Measurements from ENCODE around the gene VASP. TPM values are rescaled to one million over a fixed set of nuclear protein-coding genes. Genes with fewer than 3 reads are reported as not detected.

VASP gene
- polyA plus RNA-seq, 1 donor: 60.4 TPM

GRCh38 chr19:45497791-45498190 lies 9.5 kb upstream of the VASP start:
- H3K36me3 ChIP-seq (ENCODE audit: control insufficient read depth, insufficient read depth, low read length): no peaks in the 10 kb centered on the region
- no peak overlapping the region for H3K4me3 ChIP-seq (ENCODE audit: low read length)
- no peak for DNase-seq
- H3K9me3 ChIP-seq (ENCODE audit: control insufficient read depth, low read depth, low read length): peaks cover 18% of the 10 kb centered on the region
- no peak overlapping the region for H3K27ac ChIP-seq (ENCODE audit: low read length)
- peaks cover 26% of the 10 kb centered on the region for H3K4me1 ChIP-seq (ENCODE audit: control insufficient read depth, insufficient read depth, low read length)
- no CpG with 5 or more reads among the region's 16 CpGs for WGBS (ENCODE audit: insufficient coverage, low lambda C conversion rate)
- peaks cover 66% of the 10 kb centered on the region for H3K27me3 ChIP-seq (ENCODE audit: control insufficient read depth, insufficient read depth, low read length)

DNA sequence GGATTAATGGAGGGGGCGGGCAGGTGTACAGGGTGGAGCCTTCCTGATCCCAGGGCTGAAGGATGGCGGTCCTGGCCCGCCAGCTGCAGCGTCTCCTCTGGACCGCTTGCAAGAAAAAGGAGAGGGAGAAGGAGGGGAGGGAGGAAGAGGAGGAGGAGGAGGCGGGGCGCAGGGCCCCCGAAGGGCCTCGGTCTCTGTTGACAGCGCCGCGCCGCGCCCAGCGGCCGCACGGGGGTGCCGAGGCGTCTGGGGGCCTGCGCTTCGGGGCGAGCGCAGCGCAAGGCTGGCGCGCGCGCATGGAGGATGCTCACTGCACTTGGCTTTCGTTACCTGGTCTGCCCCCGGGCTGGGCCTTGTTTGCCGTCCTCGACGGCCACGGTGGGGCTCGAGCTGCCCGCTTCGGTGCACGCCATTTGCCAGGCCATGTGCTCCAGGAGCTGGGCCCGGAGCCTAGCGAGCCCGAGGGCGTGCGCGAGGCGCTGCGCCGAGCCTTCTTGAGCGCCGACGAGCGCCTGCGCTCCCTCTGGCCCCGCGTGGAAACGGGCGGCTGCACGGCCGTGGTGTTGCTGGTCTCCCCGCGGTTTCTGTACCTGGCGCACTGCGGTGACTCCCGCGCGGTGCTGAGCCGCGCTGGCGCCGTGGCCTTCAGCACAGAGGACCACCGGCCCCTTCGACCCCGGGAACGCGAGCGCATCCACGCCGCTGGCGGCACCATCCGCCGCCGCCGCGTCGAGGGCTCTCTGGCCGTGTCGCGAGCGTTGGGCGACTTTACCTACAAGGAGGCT lies 8.7 kb upstream of the VASP start, which contains the start of gene PPM1N:
Gene PPM1N (plus strand): TSS at position 33 of the 785 bp plus-strand sequence. CDS start 30 bp downstream, at position 63.
- DNase-seq: peak in 1 of 2 donors; percentile 56
- Histone ChIP-seq H3K27ac (ENCODE audit: low read length) (no peak within 1 kb of the TSS), H3K36me3 (ENCODE audit: control insufficient read depth, insufficient read depth, low read length) (no peaks in the 10 kb centered on the region), H3K4me1 (ENCODE audit: control insufficient read depth, insufficient read depth, low read length) (peaks cover 24% of the 10 kb centered on the region), H3K9me3 (ENCODE audit: control insufficient read depth, low read depth, low read length) (peaks cover 17% of the 10 kb centered on the region), H3K27me3 (ENCODE audit: control insufficient read depth, insufficient read depth, low read length) (peaks cover 62% of the 10 kb centered on the region), H3K4me3 (ENCODE audit: low read length) (peak within 1 kb of the TSS; percentile 30)
- no CpG with 5 or more reads among the region's 89 CpGs for WGBS (ENCODE audit: insufficient coverage, low lambda C conversion rate)

- H3K27ac ChIP-seq (ENCODE audit: low read length): no peak overlapping the region
- 12% methylated on average over 3 of the region's 37 CpGs for WGBS (ENCODE audit: insufficient coverage, low lambda C conversion rate)
- H3K4me1 ChIP-seq (ENCODE audit: control insufficient read depth, insufficient read depth, low read length): peaks cover 24% of the 10 kb centered on the region
- H3K9me3 ChIP-seq (ENCODE audit: control insufficient read depth, low read depth, low read length): peaks cover 17% of the 10 kb centered on the region
- H3K27me3 ChIP-seq (ENCODE audit: control insufficient read depth, insufficient read depth, low read length): peaks cover 59% of the 10 kb centered on the region
- H3K36me3 ChIP-seq (ENCODE audit: control insufficient read depth, insufficient read depth, low read length): no peaks in the 10 kb centered on the region
- H3K4me3 ChIP-seq (ENCODE audit: low read length): no peak overlapping the region
- peak in 1 of 2 donors; percentile 65 for DNase-seq
Observed at GRCh38 chr19:45499196-45500180, 7.8 kb upstream of the VASP start.

DNA sequence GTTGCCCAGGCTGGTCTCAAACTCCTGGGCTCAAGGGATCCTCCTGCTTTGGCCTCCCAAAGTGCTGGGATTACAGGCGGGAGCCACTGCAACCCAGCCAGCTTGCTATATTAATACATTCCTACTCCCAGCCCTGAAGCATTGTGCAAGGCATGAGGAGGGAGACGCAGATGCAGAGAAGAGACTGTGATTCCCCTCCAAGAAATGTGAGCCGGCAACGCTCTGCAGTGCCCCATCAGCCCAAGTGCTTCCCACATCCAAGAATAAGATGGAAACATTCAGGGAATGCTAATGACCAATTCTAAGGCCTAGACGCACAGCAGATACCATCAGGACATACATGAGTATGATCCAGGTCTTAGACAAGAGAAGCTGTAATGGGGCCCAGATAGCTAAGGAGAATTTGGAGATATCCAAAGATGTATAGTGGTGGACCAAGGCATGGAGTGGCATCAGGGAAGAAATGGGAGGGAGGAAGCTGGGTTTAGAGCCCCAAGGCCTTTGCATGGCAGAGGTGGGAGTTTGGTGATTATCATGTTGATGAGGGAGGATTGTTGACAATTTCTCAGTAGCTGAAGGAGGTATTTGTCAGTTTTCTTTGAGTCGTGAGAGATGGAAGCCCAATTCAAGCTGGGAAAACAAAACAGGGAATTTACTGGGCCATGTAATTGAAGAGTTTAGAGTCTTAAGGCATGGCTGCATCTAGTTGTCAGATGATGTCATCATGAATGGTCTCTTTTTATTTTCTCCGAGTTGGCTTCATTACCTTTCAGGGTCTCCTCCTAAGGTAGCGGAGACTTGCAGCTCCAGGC lies 6.2 kb upstream of the VASP start:
- H3K27ac ChIP-seq (ENCODE audit: low read length): no peak overlapping the region
- H3K27me3 ChIP-seq (ENCODE audit: control insufficient read depth, insufficient read depth, low read length): peaks cover 43% of the 10 kb centered on the region
- DNase-seq: no peak
- H3K4me1 ChIP-seq (ENCODE audit: control insufficient read depth, insufficient read depth, low read length): peaks cover 25% of the 10 kb centered on the region
- H3K4me3 ChIP-seq (ENCODE audit: low read length): no peak overlapping the region
- peaks cover 14% of the 10 kb centered on the region for H3K9me3 ChIP-seq (ENCODE audit: control insufficient read depth, low read depth, low read length)
- no peaks in the 10 kb centered on the region for H3K36me3 ChIP-seq (ENCODE audit: control insufficient read depth, insufficient read depth, low read length)
- no CpG with 5 or more reads among the region's 8 CpGs for WGBS (ENCODE audit: insufficient coverage, low lambda C conversion rate)

DNA sequence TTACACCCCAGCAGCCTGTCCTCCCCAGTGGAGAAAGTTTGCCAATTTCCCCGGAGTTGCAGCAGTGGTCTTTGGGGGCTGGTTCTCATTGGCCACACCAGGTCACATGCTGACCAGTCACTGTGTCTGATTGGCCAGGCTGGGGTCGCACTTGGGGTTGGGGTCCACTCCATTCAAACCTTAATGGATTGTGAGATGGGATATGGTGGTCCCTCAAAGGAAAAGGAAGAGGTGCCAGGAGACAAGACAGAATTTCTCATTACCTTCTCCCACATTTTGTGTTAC lies 5.6 kb upstream of the VASP start:
- Histone ChIP-seq H3K27me3 (ENCODE audit: control insufficient read depth, insufficient read depth, low read length) (peaks cover 38% of the 10 kb centered on the region), H3K27ac (ENCODE audit: low read length) (no peak overlapping the region), H3K36me3 (ENCODE audit: control insufficient read depth, insufficient read depth, low read length) (no peaks in the 10 kb centered on the region), H3K9me3 (ENCODE audit: control insufficient read depth, low read depth, low read length) (peaks cover 14% of the 10 kb centered on the region), H3K4me1 (ENCODE audit: control insufficient read depth, insufficient read depth, low read length) (peaks cover 24% of the 10 kb centered on the region), H3K4me3 (ENCODE audit: low read length) (no peak overlapping the region)
- WGBS (ENCODE audit: insufficient coverage, low lambda C conversion rate): no CpG with 5 or more reads among the region's 2 CpGs
- no peak for DNase-seq

DNA sequence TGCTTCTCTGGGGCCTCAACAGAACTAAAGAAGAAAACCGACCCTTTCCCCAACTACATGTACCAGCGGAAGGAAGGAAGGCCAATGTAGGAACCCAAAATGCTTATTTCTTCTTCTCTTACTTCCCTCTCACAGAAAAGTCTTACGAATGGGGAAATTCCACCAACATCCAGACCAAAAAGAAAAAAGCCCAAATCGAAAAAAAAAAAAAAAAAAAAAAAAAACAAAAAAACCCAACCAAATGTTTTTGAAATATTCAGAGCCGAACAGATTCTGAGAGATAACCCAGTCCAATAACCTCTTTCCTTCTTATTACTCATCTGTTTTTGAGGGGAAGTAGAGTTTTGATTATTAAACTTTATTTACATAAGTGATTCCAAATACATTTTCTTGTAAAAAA lies 5.2 kb upstream of the VASP start:
- Histone ChIP-seq H3K4me3 (ENCODE audit: low read length) (no peak overlapping the region), H3K27me3 (ENCODE audit: control insufficient read depth, insufficient read depth, low read length) (peaks cover 36% of the 10 kb centered on the region), H3K36me3 (ENCODE audit: control insufficient read depth, insufficient read depth, low read length) (no peaks in the 10 kb centered on the region), H3K4me1 (ENCODE audit: control insufficient read depth, insufficient read depth, low read length) (peaks cover 23% of the 10 kb centered on the region), H3K9me3 (ENCODE audit: control insufficient read depth, low read depth, low read length) (peaks cover 14% of the 10 kb centered on the region), H3K27ac (ENCODE audit: low read length) (no peak overlapping the region)
- no CpG with 5 or more reads among the region's 5 CpGs for WGBS (ENCODE audit: insufficient coverage, low lambda C conversion rate)
- no peak for DNase-seq

DNA sequence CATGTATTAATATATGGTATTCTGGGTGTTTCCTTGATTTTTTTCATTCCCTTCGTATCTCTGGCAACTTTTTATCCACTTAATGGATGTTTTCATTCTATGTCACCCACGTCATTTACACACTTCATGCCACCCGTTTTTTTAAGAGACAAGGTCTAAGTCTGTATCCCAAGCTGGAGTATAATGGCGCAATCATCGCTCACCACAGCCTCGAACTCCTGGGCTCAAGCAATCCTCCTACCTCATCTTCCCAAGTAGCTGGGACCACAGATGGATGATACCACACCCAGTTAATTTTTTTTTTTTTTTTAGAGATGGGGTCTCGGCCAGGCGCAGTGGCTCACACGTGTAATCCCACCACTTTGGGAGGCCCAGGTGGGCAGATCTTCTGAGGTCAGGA lies 3.4 kb upstream of the VASP start:
- Histone ChIP-seq H3K9me3 (ENCODE audit: control insufficient read depth, low read depth, low read length) (peaks cover 7% of the 10 kb centered on the region), H3K27me3 (ENCODE audit: control insufficient read depth, insufficient read depth, low read length) (peaks cover 19% of the 10 kb centered on the region), H3K27ac (ENCODE audit: low read length) (no peak overlapping the region), H3K4me3 (ENCODE audit: low read length) (no peak overlapping the region), H3K4me1 (ENCODE audit: control insufficient read depth, insufficient read depth, low read length) (peaks cover 14% of the 10 kb centered on the region), H3K36me3 (ENCODE audit: control insufficient read depth, insufficient read depth, low read length) (no peaks in the 10 kb centered on the region)
- no peak for DNase-seq
- WGBS (ENCODE audit: insufficient coverage, low lambda C conversion rate): 83% methylated on average over 3 of the region's 9 CpGs

DNA sequence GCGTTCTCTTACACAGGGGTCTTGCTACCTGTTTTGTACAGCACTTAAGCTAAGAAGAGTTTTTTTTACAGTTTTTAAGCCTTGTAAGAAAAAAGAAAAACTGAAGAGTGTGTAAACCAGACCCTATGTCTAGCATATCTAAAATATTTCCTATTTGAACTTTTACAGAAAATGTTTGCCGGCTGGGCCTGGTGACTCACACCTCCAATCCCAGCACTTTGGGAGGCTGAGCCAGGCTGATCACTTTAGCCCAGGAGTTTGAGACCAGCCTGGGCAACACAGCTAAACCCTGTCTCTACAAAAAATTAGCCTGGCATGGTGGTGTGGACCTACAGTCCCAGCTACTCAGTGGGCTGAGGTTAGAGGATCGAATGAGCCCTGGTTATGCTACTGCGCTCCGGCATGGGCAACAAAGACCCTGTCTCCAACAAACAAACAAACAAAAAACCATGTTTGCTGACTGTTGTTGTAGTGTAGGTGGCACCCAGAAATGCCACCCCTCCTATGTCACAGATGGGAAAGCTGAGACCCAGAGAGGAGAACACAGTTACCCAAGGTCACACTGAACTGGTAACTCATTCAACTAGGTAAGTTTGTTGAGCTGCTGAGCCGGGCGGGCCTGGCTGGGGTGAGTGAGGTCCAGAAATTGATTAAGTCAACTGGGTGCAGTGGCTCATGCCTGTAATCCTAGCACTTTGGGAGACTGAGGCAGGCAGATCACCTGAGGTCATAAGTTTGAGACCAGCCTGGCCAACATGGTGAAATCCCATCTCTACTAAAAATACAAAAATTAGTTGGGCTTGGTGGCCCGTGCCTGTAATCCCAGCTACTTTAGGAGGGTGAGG lies 1.9 kb upstream of the VASP start:
- no peak overlapping the region for H3K4me3 ChIP-seq (ENCODE audit: low read length)
- peaks cover 8% of the 10 kb centered on the region for H3K27me3 ChIP-seq (ENCODE audit: control insufficient read depth, insufficient read depth, low read length)
- peaks cover 1% of the 10 kb centered on the region for H3K36me3 ChIP-seq (ENCODE audit: control insufficient read depth, insufficient read depth, low read length)
- H3K4me1 ChIP-seq (ENCODE audit: control insufficient read depth, insufficient read depth, low read length): peaks cover 12% of the 10 kb centered on the region
- H3K9me3 ChIP-seq (ENCODE audit: control insufficient read depth, low read depth, low read length): no peaks in the 10 kb centered on the region
- H3K27ac ChIP-seq (ENCODE audit: low read length): no peak overlapping the region
- WGBS (ENCODE audit: insufficient coverage, low lambda C conversion rate): 80% methylated on average over 1 of the region's 8 CpGs
- DNase-seq: peak in 1 of 2 donors; percentile 15

- Histone ChIP-seq H3K36me3 (ENCODE audit: control insufficient read depth, insufficient read depth, low read length) (peaks cover 3% of the 10 kb centered on the region), H3K27ac (ENCODE audit: low read length) (peak overlapping the region; percentile 92), H3K27me3 (ENCODE audit: control insufficient read depth, insufficient read depth, low read length) (peaks cover 8% of the 10 kb centered on the region), H3K9me3 (ENCODE audit: control insufficient read depth, low read depth, low read length) (no peaks in the 10 kb centered on the region), H3K4me1 (ENCODE audit: control insufficient read depth, insufficient read depth, low read length) (peaks cover 12% of the 10 kb centered on the region), H3K4me3 (ENCODE audit: low read length) (peak overlapping the region; percentile 99)
- peak in 1 of 2 donors; percentile 59 for DNase-seq
- WGBS (ENCODE audit: insufficient coverage, low lambda C conversion rate): no CpG with 5 or more reads among the region's 5 CpGs
Observed at GRCh38 chr19:45505996-45506245, 1.4 kb upstream of the VASP start.

All from large intestine (tissue), 3 donors.